SU-DHL-6 (cell line): Measurements from ENCODE around the gene CCR7.

Experiments
- CTCF ChIP-seq: fragments of 200-600 bp; sonication (generic); IDR thresholded peaks from one replicate; pipeline ENCODE4 v1.5.1; 2017; ENCODE audit warnings: antibody characterized with exemption, mild to moderate bottlenecking, low read length, moderate library complexity; ENCODE audit not compliant: insufficient read depth, poor library complexity, severe bottlenecking
- EZH2phosphoT487 ChIP-seq: fragments of 200-600 bp; sonication (generic), shearing (Covaris generic); conservative IDR thresholded peaks from 2 replicates; pipeline ENCODE4 v1.6.1; 2018; ENCODE audit warnings: mild to moderate bottlenecking, antibody characterized with exemption, low read length, moderate library complexity, mixed read lengths

GRCh38 chr17:40604327-40605080 is 39.2 kb upstream of the CCR7 start:
- TF ChIP-seq CTCF, result no peak
- TF ChIP-seq EZH2phosphoT487, result no peak
